IPS DF 4.7 (cell line): ENCODE measurements around the gene ARFGEF3.

Experiments used
- DNase-seq: peaks from one replicate; pipeline ENCODE4 v3.0.0-alpha.2; 2013; ENCODE audit warnings: low spot score; ENCODE audit errors: extremely low read depth

The ARFGEF3 gene

DNA sequence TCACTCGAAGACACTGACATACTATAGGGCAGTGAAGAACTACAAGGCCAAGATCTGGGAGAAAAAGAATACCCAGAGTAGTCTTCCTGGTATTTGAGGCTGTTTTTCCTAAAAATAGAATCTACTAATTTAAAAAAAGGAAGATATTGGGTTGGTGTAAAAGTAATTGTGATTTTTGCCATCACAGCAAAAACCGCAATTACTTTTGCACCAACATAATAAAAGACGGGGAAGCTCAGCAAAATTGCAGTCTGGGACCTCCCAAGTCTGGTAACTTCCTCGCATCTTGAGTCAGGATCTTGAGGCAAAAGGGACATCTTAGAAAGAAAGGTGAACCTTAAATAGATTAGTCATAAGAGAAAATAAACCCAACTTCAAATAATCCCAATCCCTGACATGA, 138.7 kb downstream of the ARFGEF3 start:
- no peak for DNase-seq

DNA sequence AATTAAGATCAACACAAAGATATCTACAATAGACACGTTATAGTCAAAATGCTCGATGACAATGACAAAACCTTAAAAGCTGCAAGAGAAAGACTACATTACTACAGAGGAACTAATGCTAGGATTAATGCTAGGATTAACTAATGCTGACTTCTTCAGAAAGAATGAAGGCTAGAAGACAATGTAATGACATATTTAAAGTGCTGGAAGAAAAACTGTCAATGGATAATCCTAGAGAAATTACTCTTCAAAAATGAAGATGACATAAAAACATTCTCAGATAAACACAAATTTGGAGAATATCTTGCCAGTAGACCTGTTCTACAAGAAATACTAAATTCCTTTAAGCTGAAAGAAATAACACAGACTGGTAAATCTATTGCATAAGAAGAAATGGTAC, 140.8 kb downstream of the ARFGEF3 start:
- no peak for DNase-seq

DNA sequence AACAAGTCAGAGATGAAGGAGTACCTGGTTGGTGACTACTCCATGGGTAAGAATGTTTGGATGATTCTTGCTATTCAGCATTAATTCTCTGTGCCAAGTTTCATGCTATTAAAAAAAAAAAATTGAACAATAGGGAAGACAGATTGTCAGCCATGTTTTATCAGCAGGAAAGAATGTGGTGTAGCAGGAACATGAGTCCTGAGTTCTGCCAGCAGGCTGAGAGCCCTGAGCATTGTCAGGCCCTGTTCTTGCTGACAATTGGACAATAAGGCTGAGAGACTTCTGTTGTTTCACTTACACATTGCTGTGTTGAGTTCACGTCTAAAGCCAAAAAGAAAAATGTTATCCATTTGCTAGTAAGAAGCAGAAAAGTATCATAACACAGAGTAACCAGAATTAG, 145.6 kb downstream of the ARFGEF3 start:
- DNase-seq = no peak

DNA sequence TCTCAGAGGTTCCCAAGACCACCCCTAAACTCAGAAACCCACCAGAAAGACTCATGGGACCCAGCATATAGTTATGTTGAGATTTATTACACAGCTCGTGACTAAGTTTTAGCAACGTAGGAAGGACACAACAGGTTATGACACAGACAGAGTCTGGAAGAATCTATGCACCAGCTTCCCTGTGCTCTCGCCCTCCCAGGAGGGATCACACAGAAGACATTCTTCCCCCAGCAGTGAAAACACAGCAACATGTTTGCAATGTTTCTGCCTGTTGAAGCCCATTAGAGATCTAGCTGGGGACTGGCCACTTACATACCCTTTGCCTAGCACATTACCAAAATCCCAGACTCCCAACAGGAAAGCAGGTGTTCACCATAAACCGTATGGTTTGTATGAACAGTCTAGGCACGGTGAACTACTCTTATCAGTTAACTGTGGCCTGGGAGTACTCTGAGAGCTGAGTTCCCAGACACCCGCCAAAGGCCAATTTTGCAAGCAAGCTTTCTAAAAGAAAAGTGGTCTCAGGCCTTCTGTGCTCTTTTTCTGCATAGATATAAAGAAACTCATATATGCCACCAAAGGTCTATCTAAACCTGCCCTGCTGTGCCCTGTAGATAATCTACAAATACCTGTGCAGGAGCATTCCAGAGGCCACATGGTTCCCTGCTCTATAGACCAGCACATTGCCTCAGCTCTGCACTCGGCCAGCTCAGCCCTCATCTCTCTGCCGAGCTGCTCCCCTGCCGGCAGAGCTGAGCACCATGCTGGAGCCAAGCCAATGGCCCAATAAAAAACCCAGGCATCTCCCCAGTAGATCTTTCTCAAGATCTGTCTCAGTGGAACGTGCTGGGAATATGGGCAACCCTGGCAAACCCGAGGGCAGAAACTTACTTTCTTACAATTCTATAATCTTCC, 146.3 kb downstream of the ARFGEF3 start:
- DNase-seq = no peak

DNA sequence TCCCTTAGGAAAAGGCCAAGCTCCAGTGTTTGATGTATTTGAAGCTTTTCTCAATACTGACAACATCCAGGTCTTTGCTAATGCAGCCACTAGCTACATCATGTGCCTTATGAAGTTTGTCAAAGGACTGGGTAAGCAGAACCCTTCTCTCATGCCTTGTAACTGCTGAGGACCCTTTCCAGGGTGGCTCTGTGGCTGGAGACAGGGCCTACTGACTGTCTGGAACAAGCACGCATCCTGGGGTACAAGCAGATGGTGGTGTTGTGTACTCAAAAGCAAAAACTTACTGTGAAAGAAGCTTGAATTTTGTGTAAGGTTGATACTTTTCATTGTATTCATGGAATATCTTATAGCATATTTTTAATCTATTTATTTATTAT, 147.0 kb downstream of the ARFGEF3 start:
- DNase-seq = no peak

DNA sequence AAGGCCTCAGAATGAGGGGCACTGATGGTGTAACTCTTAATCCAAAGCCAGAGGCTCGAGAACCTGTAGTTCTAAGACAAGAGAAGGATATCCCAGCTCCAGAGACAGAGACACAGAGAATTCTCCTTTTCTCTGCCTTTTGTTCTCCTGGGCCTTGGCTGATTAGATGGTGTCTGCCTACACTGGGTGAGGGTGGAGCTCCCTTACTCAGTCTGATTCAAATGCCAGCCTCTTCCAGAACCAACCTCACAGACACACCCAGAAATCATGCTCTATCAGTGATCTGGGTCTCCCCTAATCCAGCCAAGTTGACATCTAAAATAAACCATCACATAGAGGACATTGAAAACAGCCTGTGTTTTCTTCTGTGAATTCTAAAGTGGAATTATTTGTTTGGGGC, 148.0 kb downstream of the ARFGEF3 start:
- no peak for DNase-seq

DNA sequence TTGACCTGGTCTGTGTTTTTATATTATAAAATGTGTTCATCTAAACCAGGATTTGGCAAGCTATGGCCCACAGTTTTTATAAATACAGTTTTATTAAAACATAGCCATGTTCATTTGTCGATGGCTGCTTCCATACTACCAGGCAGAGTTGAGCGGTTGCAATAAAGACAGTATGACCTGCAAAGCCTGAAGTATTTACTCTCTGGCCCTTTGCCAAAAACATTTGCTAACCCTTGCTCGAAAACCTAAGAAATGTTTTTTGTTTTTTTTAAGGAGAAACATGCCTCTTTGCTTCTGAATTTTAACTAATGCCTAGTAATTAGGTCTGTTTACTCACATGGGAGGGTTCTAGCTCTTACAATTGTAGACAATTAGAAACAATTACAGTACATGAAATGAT, 148.6 kb downstream of the ARFGEF3 start:
- no peak for DNase-seq

DNA sequence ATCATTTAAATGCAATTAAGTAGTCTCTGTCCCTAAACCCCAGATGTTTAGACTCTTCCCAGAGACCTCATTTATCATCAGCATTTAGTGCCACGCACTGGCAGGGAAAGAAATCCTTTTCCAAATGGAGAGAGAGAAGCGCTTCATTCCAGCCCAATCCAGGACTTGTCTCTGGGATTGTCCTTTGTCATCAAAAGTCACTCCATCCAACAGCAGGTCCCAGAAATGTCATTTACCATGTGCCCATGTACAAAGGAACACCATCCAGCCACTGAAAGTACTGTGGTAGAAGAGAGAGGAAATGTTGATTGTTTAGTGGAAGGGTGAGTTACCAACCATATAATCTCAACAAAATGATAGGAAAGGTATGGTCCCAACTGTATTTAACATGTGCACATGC, 149.1 kb downstream of the ARFGEF3 start:
- DNase-seq = no peak

DNA sequence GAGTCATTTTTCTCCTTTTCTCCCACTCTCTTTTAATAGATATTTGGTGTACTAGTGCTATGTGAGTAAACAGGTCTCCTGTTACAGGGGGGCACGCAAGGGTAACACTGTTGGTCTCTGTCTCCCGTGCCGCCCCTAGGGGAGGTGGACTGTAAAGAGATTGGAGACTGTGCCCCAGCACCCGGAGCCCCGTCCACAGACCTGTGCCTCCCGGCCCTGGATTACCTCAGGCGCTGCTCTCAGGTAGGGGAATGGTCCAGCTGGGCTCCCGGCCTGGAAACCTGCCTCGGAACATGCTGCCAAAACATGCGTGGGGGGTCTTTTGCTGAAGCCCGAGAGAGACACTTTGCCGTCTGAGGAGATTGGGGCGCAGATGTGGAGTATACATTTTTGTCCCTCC, 149.5 kb downstream of the ARFGEF3 start:
- DNase-seq = no peak

DNA sequence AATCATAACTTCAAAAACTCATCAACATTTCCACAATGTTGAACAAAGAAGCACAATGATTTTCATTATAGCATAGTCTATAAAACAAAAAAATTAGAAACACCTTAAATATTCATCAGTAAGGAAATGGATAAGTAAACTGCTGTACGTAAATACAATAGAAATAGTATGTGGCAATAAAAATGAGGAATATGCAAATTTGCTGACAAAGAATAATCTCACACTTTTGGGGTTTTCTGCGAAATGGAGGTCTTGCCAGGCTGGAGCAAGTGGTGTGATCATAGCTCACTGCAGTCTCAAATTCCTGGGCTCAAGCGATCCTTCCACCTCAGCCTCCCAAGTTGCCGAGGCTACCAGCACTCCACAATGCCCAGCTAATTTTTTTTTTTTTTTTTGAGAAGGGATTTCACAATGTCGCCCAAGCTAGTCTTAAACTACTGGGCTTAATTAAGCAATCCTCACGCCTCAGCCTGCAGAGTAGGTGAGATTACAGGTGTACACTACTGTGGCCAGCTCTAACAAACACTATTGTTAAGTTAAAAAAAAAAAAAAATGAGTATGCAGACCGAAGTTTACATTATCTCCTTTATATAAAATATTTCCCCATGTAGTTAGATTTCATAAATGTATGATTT, 157.1 kb downstream of the ARFGEF3 start:
- no peak for DNase-seq

DNA sequence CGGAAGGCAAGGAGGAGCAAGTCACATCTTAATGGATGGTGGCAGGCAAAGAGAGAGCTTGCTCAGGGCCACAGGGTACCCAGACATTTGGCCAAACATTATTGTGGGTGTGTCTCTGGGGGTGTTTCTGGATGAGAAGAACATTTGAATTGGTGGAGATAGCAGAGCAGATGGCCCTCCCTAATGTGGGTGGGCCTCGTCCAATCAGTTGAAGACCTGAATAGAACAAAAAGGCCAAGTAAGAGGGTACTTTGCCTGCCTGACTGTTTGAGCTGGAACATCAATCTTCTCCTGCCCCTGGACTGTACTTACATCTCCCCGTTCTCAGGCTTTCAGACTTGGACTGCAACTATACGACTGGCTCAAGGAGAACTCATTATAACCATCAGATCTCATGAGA, 160.2 kb downstream of the ARFGEF3 start:
- no peak for DNase-seq

DNA sequence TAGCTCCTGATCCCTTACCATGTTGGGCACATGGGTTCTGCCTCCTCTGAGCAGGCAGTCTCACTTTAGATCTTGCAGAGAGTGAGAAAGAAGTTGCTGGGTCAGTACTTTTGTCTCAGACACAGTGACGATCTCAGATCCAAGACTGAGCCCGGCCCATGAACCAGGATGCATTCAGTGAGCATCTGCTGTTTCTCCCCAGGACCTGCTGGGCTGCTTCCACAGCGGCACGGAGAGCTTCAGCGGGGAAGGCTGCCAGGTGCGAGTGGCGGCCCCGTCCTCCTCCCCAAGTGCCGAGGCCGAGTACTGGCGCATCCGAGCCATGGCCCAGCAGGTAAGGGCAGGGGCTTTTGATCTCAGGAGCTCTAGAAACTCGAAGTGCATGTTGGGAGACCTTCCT, 162.1 kb downstream of the ARFGEF3 start:
- no peak for DNase-seq

DNA sequence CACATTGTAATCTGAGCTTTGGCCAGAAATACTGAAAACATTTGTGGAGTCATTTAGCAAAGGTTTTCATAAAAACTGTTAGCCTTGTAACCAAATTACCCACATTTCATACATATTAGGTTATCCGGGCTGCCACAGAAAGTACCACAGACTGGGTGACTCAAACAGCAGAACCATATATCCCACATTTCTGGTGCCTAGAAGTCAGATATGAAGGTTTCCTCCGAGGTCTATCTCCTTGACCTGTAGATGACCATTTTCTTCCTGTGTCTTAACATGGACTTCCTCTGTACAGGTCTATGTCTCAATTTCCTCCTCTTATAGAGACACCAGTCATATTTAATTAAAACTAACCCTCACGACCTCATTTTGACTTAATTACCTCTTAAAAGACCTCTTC, 166.5 kb downstream of the ARFGEF3 start:
- no peak for DNase-seq

DNA sequence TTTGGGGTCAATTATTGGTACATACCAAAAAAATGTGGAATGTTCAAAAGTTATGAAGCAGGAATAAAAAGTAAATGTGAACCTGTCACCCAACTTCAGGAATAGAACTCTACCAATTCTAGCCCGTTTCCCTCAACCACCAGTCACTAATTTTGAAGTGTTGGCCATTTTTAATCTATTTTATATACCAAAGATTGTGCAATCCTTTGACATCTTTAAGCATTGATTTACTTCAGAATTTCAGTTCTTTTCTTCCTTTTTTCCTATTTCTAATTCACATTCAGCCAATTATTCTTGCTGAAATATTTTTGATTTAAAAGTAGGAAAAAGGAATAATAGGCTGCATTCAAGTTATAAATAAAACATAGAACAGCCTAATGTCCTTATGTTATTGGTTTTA, 169.0 kb downstream of the ARFGEF3 start:
- DNase-seq = no peak

DNA sequence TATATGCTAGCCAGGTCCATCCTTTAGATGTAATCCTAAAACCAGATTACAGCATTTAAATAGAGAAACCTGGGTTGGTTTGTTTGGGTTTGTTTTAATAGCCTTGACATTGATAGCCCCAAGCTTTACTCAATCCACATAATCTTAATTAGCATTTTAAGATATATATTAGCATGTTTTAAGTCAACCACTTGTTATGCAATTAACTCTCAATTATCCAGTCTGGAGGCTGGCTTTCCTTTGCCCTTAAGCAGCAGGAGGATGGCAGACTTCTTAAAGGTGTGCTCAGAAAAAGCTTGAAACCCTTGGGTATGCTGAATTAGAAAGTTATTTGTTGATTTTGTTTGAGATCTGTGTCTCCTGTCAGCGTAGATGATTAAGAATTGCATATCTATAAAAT, 169.7 kb downstream of the ARFGEF3 start:
- peak; percentile 62 for DNase-seq

DNA sequence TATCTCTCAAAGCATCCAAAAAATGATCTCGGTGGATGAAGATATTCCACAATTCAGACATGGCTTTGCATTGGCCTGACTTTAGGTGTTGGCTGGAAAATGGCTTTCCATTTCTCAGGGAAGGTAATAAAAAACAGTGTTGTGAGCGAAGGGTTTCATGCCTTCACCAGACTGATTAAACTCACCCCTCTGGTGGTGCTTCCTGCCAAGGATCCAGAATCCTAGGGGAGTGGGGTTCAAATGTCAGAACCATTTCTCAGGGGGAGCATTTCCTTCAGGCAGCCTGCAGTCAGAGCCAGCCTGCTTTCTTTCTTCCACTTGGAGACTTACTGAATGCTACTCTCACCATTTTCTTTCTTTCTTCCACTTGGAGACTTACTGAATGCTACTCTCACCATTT, 170.2 kb downstream of the ARFGEF3 start:
- DNase-seq = peak; percentile 33

DNA sequence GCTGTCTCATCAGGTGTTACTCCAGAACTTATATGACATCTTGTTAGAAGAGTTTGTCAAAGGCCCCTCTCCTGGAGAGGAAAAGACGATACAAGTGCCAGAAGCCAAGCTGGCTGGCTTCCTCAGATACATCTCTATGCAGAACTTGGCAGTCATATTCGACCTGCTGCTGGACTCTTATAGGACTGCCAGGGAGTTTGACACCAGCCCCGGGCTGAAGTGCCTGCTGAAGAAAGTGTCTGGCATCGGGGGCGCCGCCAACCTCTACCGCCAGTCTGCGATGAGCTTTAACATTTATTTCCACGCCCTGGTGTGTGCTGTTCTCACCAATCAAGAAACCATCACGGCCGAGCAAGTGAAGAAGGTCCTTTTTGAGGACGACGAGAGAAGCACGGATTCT, 172.3 kb downstream of the ARFGEF3 start:
- no peak for DNase-seq

DNA sequence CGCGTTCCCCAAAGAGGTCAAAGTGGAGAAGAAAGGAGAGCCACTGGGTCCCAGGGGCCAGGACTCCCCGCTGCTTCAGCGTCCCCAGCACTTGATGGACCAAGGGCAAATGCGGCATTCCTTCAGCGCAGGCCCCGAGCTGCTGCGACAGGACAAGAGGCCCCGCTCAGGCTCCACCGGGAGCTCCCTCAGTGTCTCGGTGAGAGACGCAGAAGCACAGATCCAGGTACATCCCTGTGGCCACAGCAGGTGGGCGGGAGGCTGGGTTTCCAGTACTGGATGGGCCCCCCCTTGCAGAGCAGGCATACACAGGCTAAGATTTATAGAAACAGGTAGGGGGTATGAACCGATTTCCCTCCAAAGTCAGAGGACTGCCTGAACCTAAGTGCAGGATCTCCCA, 173.2 kb downstream of the ARFGEF3 start:
- DNase-seq = no peak

DNA sequence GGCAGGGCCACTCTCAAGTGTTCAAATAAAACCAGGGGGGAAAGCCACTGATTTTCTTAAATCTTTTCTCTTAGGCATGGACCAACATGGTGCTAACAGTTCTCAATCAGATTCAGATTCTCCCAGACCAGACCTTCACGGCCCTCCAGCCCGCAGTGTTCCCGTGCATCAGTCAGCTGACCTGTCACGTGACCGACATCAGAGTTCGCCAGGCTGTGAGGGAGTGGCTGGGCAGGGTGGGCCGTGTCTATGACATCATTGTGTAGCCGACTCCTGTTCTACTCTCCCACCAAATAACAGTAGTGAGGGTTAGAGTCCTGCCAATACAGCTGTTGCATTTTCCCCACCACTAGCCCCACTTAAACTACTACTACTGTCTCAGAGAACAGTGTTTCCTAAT, 174.5 kb downstream of the ARFGEF3 start:
- no peak for DNase-seq

DNA sequence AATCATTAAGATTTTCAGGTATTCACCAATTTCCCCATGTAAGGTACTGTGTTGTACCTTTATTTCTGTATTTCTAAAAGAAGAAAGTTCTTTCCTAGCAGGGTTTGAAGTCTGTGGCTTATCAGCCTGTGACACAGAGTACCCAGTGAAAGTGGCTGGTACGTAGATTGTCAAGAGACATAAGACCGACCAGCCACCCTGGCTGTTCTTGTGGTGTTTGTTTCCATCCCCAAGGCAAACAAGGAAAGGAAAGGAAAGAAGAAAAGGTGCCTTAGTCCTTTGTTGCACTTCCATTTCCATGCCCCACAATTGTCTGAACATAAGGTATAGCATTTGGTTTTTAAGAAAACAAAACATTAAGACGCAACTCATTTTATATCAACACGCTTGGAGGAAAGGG, 175.3 kb downstream of the ARFGEF3 start:
- DNase-seq = no peak

DNA sequence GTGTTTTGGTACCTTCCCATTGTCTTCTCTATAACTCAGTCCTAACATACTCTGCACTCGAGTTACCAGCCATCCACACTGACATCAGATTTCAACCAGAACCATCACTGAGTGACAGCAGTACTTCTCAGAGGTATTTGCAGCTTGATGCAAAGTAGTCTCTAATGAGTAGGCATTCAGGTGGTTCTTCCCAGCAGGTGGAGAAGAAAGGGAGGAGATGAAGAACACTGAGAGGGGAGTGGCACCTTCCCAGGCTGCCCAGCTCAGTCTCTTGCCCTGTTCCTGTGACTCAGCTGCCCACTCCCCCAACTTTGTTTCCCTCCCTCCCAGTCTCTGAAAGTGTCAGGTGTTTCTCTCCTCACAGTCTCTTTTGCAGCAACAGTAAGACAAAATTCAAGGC, 177.3 kb downstream of the ARFGEF3 start:
- peak; percentile 22 for DNase-seq

DNA sequence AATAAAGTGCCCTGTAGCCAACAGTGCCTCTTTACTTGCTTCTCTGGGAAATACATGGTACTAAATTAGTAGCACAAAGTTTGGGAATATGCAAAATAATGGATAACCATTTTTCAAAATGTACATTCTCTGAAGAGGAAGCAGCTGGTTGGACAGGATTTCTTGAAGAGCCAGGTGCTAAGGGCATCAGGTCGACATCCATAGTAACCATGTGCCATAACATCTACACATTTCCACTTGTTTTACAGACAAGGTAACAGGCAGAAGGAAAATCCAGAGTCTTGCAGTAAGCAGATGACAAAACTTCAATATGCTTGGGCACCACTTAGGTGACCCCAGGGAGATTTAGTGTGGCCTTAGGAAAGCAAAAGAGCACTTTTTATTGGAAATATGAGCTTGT, 179.4 kb downstream of the ARFGEF3 start:
- no peak for DNase-seq

DNA sequence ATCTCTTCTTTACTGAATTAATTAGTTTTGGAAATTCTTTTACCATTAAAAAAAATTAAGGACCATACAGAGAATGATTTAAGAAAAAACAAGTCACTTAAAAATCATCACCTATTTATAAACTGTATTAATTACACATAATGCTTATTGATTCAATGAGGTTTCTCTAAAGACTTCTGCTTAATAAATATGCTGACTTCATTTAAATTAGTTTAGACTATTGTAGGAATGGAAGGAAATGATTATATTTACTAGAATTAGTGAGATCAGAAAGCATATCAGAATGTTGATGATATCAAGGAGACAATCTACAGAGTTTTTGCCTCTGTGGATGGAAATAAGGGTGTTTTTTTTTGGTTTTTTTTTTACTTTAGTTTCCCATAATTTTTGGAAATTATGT, 181.4 kb downstream of the ARFGEF3 start:
- no peak for DNase-seq
